Panc1 (cell line): ENCODE measurements around the gene DVL1. TPM values are rescaled to one million over a fixed set of nuclear protein-coding genes. Genes with fewer than 3 reads are reported as not detected.

Source experiments
- ATAC-seq: fragments of 200-7000 bp; cut with Tn5 transposase; 2 replicates; pipeline ENCODE4 v1.9.1; 2020; ENCODE audit warnings: mild to moderate bottlenecking, moderate library complexity
- BruUV-seq: library from RNA; stranded (reverse); fragments of 400-500 nt; replicated peaks from 2 replicates; lab custom pipeline; 2021; lab: Mats Ljungman, UMichigan
- CTCF ChIA-PET: fragments of 300-600 bp; sonication (Branson Sonifier 250); formaldehyde crosslinking; loops from one replicate; lab custom pipeline; 2022; ENCODE audit warnings: antibody characterized with exemption; lab: Charles Lee
- POLR2A ChIA-PET: fragments of 300-600 bp; sonication (Branson Sonifier 250); formaldehyde crosslinking; loops from one replicate; lab custom pipeline; 2022; ENCODE audit warnings: antibody characterized with exemption; lab: Charles Lee
- DNase-seq: peaks from one replicate; pipeline ENCODE4 v3.0.0-alpha.2; 2010; ENCODE audit warnings: low read depth, low spot score
- H3K27ac ChIP-seq: 2 replicates; pipeline ENCODE4 v1.5.1; 2011; ENCODE audit warnings: mild to moderate bottlenecking, low read length, inconsistent platforms
- H3K27me3 ChIP-seq: fragments of 200-500 bp; sonication (Bioruptor generic); 2 replicates; pipeline ENCODE4 v1.6.0; 2014; ENCODE audit warnings: low read length, inconsistent platforms; ENCODE audit not compliant: control insufficient read depth, insufficient read depth
- H3K36me3 ChIP-seq: fragments of 200-500 bp; sonication (Bioruptor generic); 2 replicates; pipeline ENCODE4 v1.5.1; 2014; ENCODE audit warnings: inconsistent platforms, mild to moderate bottlenecking, low read length, moderate library complexity; ENCODE audit not compliant: control insufficient read depth, insufficient read depth
- H3K4me1 ChIP-seq: 2 replicates; pipeline ENCODE4 v1.5.1; 2011; ENCODE audit warnings: inconsistent platforms, mild to moderate bottlenecking, low read length, moderate library complexity; ENCODE audit not compliant: control insufficient read depth, insufficient read depth
- H3K4me3 ChIP-seq, 2 experiments: 2 replicates each; pipeline ENCODE4 v1.5.1; 2011 to 2012; ENCODE audit warnings: low read depth in 2 of 2, low read length in 2 of 2, mild to moderate bottlenecking in 2 of 2, inconsistent platforms in 1 of 2, moderate library complexity in 1 of 2
- H3K9me3 ChIP-seq: fragments of 200-500 bp; sonication (Bioruptor generic); 2 replicates; pipeline ENCODE4 v1.5.1; 2014; ENCODE audit warnings: low read depth, mild to moderate bottlenecking, inconsistent platforms, low read length, moderate library complexity; ENCODE audit not compliant: control insufficient read depth, insufficient read depth
- POLR2AphosphoS5 ChIP-seq: IDR thresholded peaks from 2 replicates; pipeline ENCODE4 v1.6.1; 2012; ENCODE audit warnings: mild to moderate bottlenecking, low read depth, low read length, moderate library complexity
- SIN3A ChIP-seq: IDR thresholded peaks from 2 replicates; pipeline ENCODE4 v1.6.1; 2012; ENCODE audit warnings: low read depth, mild to moderate bottlenecking, low read length, moderate library complexity, borderline replicate concordance; ENCODE audit not compliant: insufficient read depth
- TCF7L2 ChIP-seq: IDR thresholded peaks from 2 replicates; pipeline ENCODE4 v1.6.1; 2011; ENCODE audit warnings: mild to moderate bottlenecking, low read depth, low read length, inconsistent platforms
- in situ Hi-C: cut with HindIII; loops from 2 replicates; pipeline ENCODE4 v1.10.0; 2016; ENCODE audit warnings: low sequenced_read_pairs, low pct_unique_long_range_greater_than_20kb
- intact Hi-C: fragments of 100-400 bp; cut with micrococcal nuclease; formaldehyde crosslinking; loops from one replicate; pipeline ENCODE4 v1.10.0; 2022; ENCODE audit not compliant: unreplicated experiment
- total RNA-seq: library from RNA; stranded (reverse); gene quantifications from one replicate; pipeline ENCODE4 v1.2.1, GENCODE V29; 2021; ENCODE audit not compliant: unreplicated experiment
- TF ChIP-seq, protein P1 (sequence below): fragments of 450-650 bp; IDR thresholded peaks from 2 replicates; pipeline ENCODE4 v1.5.1; 2017; ENCODE audit warnings: mild to moderate bottlenecking
- TF ChIP-seq, protein P2 (sequence below), 2 experiments: IDR thresholded peaks; 2 replicates each; pipeline ENCODE4 v1.6.1; 2011 to 2012; ENCODE audit warnings: low read depth in 2 of 2, control low read depth in 1 of 2, low read length in 1 of 2, mild to moderate bottlenecking in 1 of 2, moderate library complexity in 1 of 2; ENCODE audit not compliant: insufficient read depth in 1 of 2

DVL1 gene
- total RNA-seq, 1 experiment from 2014 or later = 144 TPM

DNA sequence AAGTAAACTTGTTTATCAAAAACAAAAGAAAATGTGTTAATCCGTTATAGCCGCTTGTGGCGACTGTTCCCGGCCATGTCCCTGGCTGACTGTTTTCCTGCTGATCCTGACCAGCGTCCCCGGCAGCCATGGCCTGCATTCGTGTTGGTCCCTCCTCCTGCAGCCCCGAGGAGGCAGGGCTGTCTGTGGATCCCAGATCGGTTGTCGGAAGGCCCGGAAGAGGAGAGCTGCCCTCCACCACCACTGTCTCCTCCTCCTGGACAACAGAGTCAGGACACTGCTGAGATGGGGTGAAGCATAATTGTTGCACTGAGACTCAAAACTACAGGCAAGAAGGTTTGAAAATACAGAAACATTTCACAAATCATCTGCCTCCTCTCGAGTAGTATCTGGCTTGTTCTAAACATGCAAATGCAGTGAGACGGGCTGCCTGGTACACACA, 12.8 kb upstream of the DVL1 start:
- in situ Hi-C loops (no loop called here), intact Hi-C loops (no loop called here)
- Histone ChIP-seq H3K9me3 (no peaks in the 10 kb centered on the region), H3K36me3 (no peaks in the 10 kb centered on the region), H3K27ac (peak overlapping the region; percentile 93), H3K27me3 (no peaks in the 10 kb centered on the region), H3K4me1 (peaks cover 52% of the 10 kb centered on the region), H3K4me3 (no peak overlapping the region)
- ChIA-PET CTCF (no interaction called here), POLR2A (no interaction called here)
- TF ChIP-seq TCF7L2 = no peak
- TF ChIP-seq POLR2AphosphoS5 = no peak
- TF ChIP-seq, protein P1, sequence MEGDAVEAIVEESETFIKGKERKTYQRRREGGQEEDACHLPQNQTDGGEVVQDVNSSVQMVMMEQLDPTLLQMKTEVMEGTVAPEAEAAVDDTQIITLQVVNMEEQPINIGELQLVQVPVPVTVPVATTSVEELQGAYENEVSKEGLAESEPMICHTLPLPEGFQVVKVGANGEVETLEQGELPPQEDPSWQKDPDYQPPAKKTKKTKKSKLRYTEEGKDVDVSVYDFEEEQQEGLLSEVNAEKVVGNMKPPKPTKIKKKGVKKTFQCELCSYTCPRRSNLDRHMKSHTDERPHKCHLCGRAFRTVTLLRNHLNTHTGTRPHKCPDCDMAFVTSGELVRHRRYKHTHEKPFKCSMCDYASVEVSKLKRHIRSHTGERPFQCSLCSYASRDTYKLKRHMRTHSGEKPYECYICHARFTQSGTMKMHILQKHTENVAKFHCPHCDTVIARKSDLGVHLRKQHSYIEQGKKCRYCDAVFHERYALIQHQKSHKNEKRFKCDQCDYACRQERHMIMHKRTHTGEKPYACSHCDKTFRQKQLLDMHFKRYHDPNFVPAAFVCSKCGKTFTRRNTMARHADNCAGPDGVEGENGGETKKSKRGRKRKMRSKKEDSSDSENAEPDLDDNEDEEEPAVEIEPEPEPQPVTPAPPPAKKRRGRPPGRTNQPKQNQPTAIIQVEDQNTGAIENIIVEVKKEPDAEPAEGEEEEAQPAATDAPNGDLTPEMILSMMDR = no peak
- no peak for TF ChIP-seq SIN3A
- TF ChIP-seq, protein P2, sequence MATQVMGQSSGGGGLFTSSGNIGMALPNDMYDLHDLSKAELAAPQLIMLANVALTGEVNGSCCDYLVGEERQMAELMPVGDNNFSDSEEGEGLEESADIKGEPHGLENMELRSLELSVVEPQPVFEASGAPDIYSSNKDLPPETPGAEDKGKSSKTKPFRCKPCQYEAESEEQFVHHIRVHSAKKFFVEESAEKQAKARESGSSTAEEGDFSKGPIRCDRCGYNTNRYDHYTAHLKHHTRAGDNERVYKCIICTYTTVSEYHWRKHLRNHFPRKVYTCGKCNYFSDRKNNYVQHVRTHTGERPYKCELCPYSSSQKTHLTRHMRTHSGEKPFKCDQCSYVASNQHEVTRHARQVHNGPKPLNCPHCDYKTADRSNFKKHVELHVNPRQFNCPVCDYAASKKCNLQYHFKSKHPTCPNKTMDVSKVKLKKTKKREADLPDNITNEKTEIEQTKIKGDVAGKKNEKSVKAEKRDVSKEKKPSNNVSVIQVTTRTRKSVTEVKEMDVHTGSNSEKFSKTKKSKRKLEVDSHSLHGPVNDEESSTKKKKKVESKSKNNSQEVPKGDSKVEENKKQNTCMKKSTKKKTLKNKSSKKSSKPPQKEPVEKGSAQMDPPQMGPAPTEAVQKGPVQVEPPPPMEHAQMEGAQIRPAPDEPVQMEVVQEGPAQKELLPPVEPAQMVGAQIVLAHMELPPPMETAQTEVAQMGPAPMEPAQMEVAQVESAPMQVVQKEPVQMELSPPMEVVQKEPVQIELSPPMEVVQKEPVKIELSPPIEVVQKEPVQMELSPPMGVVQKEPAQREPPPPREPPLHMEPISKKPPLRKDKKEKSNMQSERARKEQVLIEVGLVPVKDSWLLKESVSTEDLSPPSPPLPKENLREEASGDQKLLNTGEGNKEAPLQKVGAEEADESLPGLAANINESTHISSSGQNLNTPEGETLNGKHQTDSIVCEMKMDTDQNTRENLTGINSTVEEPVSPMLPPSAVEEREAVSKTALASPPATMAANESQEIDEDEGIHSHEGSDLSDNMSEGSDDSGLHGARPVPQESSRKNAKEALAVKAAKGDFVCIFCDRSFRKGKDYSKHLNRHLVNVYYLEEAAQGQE (IDR thresholded peaks at IDR 0.05; ENCODE audit: insufficient read depth in 1 of 2, low read depth in 2 of 2, low read length in 1 of 2) = no peak
- BruUV-seq = no TSS peak
- DNase-seq = no peak
- peak; percentile 19; the same call in 1 of the 2 replicates for ATAC-seq

DNA sequence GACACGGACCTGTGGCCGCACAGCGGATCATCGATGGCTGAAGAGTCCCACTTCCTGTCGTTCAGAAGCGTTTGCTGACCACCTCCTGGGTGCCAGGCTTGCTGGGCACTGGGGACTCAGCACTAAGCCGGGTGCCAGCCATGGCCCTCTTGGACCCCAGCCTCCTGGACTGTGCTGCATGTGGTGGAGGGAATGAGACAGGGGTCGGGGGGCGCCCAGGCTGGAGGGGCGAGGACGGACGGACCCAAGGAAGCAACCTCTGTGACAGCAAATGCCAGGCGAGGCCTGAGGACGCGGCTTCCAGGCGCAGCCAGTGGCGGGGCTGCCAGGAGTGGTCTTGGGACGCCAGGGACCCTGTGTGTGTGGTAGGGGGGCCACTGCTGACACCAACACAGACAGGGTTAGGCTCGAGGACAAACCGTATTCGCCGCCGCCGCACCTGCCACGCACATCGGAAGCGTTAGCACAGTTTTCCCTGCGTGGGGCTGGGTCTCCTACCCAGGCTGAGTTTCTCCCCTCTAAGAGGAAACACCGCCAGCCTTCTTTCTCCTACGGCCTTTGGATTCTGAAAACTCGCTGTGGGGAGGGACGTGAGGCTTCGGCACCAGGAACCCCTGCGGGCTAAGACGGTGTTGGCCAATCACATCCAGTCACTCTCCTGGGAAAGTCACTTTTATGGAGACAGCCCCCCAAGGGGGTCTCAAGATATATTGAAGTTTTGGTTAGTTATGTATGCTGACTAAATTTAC, 12.2 kb upstream of the DVL1 start:
- ATAC-seq = no peak
- in situ Hi-C loops (no loop called here), intact Hi-C loops (no loop called here)
- TF ChIP-seq, protein P2 (IDR thresholded peaks at IDR 0.05; ENCODE audit: insufficient read depth in 1 of 2, low read depth in 2 of 2, low read length in 1 of 2) = no peak
- TF ChIP-seq, protein P1 = no peak
- TF ChIP-seq SIN3A = no peak
- no peak for TF ChIP-seq TCF7L2
- no peak for TF ChIP-seq POLR2AphosphoS5
- DNase-seq = no peak
- peak overlapping the region; percentile 93 for H3K27ac ChIP-seq
- no TSS peak for BruUV-seq
- H3K4me3 ChIP-seq = no peak overlapping the region
- no peaks in the 10 kb centered on the region for H3K27me3 ChIP-seq
- CTCF ChIA-PET = no interaction called here
- H3K36me3 ChIP-seq = no peaks in the 10 kb centered on the region
- POLR2A ChIA-PET = no interaction called here
- peaks cover 57% of the 10 kb centered on the region for H3K4me1 ChIP-seq
- H3K9me3 ChIP-seq = no peaks in the 10 kb centered on the region
